Measurements from ENCODE around the gene MEG3.

DNA sequence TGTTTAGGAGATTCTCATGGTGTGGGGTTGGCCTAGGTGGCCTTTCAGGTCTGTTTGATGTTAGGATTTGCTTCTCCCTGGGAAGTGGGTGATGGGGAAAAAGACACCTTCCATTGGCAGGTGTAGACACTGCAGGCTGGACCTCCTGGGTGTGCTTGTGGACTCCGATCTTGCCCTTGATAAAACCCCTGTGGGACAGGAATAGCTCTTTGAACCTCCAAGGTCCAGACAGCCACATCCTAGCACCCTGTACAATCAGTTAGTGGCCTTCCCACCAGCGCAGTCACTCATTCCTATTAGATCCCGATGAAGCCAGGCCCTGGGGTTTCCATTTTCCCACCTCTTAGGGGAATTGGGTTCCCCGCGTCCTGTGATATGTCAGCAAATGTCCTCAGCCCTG lies 28.5 kb downstream of the MEG3 start:
- TF ChIP-seq SMARCC2 (IDR thresholded peaks at IDR 0.05; ENCODE audit: low read depth): no peak
- no peak for TF ChIP-seq ZNF695 (CRISPR knock-in tag; IDR thresholded peaks at IDR 0.05)
- no peak for TF ChIP-seq GABPA (tag; conservative IDR thresholded peaks at IDR 0.05; ENCODE audit: low read depth)
- TF ChIP-seq SMC3 (conservative IDR thresholded peaks at IDR 0.05; ENCODE audit: insufficient read depth, low read depth, low read length): no peak
- no peak for TF ChIP-seq XRCC4 (IDR thresholded peaks at IDR 0.05; ENCODE audit: extremely low read depth, insufficient read depth, insufficient read length)

Measured in K562 (cell line).